NCI-H146 treated with DMSO at 0.1 percent for 48 hours (cell line): ENCODE results near the gene HOXA5.

Experiments
- DNase-seq: peaks from one replicate; lab custom pipeline; 2025; ENCODE audit not compliant: unreplicated experiment; lab: John Stamatoyannopoulos, UW

HOXA5 gene

DNA sequence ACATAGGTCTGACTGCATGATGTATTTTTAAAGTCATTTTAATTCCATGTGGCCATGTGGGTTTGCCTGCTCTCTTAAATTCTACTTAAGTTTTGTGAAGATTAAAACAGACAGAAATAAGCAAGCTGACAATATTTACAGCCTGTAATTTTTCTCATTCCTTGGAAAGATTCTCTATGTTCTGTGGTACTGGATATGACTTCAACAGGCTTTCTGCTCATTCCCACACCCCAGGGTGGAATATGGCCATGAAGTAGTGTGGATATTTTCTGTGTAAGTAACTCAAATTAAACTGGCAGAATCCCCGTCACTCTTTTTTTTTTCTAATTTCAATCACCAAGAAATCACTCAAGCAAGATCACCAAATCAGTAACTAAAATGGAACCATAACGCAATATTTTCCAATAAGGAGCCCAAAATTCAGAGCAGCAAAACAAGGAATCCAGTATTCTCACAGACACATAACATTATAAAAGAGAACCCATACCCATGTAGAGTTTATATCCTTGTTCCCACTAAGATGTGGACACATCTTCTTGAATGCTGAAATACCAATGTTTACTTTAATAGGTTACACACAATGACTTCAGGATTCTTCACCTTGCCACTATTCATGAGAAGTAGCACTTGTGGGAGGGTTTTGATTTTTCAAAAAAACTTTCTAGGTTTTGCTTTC lies 5.7 kb downstream of the HOXA5 start:
- no peak for DNase-seq

DNA sequence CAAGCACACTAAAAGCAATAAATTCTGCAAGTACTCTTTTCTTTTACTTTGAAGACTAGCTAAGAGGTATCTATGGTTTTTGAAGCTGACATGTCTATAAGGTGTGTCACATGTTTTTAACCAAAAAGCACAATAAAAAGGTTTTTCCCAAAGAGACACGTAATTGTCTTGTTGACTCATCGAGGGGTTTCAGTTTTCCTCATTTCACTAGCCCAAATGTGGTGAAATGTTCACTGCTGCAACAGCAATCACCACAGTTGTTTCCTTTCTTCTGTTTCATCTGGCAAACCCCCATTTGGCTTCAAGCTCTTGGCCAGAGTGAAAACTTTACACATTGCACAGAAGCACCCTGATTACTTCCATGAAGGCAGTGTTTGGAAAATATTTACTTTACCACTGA lies 9.1 kb downstream of the HOXA5 start:
- DNase-seq: no peak

DNA sequence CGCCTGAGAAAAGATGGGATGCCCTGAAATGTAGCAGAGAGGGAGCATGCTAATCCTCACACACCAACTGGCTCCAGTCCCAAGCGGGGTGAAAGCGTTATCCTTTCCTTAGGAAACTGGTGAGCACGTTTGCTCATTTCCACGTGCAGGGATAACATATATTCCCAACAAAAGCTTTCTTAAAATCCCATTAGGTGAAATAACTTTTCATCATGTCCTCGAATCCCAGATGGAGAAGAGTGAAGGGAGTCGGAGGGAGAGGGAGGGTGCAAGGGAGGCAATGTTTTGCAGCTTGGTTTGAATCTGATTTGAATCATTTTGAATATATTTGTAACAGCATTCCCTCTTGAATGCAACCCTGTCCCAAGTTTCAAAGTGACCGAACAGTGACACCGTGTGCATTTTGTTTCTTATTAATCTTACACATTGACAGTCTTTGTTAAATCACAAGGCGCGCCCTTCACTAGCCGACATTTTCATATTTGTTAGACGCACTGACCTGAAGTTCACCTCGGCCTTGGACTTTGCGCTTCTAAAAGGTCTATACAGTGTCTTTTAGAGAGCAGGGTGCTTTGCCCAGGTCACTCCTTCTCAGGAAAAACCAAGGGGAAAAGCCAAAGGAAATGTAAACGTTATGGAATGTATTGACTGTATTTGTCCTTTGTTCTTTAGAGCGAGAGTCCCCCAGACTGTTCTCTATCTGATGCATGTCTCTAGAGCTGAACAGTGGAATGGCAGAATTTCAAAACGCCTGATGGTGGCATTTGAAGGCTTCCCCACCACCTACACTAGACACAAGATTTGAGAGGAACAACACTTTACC lies 9.9 kb downstream of the HOXA5 start:
- no peak for DNase-seq

DNA sequence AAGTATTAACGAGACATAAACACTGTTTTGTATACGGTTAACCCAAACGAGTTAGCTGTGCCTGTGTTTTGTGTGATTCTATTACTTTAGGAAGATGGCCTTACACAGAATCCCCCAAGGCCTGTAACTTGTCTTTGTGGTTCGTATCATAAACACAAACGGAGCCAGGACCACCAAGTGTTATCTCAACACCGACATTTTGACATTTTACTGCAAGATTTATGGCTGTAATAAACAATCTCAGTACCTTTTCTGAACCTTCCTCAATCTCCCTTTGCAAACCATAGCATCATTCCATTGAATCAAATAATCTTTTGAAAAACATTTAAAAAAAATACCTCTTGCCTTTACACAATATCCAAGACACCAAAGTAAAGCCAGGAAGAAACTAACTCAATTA lies 10.5 kb downstream of the HOXA5 start:
- no peak for DNase-seq

DNA sequence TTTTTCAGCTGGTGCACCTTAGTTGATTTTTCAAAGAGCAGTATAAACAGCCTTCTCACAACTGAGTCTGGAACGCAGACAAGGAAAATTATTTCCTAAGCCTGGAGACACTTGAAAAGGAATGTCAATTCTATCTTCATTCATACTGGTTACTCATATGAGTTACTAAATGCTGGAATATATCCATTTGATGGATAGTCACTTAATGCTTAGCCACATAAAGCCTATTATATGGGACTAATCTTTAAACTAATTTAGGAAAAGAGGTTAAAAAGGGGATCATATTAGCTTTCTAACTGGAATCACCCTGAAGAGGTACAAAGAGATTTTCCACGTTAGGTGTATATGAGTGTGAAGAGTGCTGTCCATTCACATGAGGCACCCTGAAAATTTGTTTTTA lies 11.3 kb downstream of the HOXA5 start:
- DNase-seq: no peak

DNA sequence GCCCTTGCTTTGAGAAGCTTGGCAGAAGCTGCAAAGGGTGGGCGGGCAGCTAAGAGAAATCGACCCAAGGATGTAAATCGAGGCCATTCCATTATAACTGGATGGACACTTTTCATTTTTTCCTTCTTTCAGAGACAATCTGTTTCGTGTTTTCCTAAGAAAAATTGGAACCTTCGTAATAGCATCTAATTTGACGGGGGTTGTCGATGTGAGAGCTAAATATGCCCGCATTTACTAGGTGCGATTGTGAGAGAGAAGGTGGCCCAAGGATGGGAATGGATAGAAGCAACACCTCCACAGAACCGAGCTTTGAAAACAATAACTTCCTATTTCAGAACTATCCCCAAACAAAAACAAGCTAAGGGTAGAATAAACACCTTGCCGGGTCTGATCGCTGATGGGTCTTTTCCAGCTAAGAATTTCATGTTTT lies 12.1 kb downstream of the HOXA5 start:
- DNase-seq: no peak

DNA sequence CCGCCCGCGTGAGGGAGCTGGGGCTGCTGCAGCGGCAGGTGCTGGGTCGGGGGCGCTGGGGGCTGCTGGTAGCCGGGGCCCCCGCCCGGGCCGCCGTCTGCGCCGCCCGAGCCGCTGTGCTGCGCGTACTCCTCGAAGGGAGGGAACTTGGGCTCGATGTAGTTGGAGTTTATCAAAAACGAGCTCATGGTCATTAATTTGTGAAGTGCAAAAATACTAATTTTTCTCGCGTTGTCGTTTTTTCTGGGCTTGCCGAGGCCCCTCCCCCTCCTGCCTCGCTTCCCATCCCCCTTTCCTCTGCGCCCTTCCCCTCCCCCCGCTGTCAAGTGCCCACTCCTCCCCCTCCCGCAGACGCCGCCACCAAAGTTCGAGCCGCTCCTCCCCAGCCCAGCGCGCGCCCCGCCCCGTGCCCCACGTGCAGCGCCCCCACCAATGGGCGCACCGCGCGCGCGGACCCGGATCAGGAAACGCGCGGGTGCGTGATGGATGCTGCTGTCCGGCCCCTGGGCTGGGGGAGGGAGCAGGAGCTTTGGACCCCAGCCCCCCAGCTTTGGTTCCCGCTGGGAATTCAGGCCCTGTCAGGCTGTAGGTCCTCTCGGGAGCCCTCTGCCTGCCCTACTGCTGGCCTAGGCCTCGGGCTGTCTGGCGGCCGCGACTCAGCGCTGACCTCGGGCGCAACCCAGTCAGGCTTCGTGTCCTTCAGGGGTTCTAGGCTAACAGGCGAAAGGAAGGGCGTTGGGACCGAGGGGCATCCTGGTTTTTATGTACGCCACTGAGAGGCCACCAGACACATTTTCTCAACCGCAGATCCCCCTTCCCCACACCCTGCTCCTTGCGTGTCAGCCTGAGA lies 12.7 kb downstream of the HOXA5 start, which contains the start of gene HOXA4:
HOXA4 (minus strand) TSS at position 218 of the 850 bp plus-strand sequence; CDS start at position 194, 24 bp downstream.
- no peak for DNase-seq

DNA sequence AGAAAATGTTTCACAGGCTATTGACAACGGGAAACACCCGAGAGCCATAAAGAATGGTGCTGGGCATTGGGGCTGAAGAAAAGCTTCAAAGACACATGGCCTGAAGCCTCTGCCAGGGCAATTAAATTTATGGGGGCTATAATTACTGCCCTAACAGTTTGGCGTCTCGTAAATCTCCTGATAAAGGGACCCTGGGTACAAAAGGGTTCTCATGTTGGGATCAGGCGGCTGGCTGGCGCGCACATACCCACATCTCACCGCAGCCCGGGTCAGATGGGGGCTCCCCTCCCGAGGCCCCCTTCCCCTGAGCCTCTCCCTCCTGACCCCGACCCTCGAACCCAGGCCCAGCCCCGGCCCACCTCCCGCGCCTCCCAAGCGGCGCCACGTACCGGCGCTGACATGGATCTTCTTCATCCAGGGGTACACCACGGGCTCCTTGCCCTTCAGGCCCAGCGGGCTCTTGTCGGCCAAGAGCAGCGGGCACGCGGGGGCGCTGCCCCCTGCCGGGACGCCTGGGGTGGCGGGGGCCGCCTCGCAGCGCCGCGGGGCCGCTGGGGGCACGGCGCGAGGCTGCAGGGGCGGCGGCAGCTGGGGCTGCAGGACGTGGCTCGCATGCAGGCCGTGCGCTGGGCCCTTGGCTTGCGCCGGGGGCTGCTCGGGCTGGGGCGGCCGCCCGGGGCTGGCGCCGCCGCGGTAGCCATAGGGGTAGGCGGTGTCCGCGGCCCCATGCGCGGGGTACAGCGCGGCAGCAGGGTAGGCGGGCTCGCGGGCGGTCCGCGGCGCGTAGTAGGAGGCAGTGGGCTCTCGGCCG lies 13.5 kb downstream of the HOXA5 start:
- DNase-seq: no peak

DNA sequence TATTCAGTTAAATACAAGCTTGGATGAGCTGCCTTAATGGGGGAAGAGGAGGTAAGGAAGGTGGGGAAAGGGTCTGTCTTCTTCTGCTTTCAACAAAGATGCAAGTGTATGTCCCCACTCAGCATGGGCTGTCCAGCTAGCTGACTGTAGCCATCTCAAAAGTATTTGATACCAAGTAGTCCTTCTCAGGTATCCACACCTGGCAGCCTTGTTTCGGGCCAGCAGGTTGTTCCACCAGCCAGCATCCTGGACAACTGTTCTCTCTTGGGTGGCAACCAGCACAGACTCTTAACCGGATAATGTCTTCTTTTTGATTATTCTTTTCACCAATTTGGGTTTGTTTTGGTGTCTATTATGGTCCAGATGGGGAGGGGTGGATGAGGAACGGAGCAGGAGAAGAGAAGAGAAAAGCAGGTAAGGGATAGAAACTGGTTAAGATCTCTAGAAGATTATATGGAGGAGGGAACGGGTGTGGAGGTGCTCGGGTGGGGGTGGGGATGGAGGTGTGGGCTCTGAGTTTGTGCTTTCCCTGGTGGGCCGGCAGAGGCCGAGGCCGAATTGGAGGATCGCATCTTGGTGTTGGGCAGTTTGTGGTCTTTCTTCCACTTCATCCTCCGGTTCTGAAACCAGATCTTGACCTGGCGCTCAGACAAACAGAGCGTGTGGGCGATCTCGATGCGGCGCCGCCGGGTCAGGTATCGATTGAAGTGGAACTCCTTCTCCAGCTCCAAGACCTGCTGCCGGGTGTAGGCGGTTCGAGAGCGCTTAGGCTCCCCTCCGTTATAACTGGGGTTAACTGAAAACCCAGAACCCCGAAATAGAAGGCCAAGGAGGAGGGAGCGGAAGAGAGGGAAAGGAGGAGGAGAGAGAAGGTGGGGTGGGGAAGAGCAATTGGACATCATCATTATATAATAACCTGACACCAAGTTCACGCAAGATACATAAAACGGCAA lies 14.4 kb downstream of the HOXA5 start:
- no peak for DNase-seq

DNA sequence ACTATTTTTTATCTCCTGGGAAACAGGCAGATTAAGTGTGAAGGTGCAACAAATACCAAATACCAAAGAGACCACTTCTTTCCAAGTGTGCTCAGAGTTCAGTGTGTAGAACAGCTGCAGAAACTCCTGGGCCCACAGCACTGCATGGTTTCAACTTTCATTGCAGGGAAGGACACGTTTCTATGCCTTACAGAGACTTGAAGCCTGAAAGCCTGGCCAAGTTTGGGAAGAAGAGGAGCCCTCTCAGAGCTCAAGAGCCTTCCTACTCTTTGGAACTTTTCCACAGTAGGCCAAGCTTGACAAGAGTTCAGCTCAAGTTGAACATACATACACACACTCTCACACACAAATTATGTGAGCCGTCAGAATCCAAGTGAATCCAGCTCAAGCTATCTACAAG lies 15.4 kb downstream of the HOXA5 start:
- DNase-seq: no peak

DNA sequence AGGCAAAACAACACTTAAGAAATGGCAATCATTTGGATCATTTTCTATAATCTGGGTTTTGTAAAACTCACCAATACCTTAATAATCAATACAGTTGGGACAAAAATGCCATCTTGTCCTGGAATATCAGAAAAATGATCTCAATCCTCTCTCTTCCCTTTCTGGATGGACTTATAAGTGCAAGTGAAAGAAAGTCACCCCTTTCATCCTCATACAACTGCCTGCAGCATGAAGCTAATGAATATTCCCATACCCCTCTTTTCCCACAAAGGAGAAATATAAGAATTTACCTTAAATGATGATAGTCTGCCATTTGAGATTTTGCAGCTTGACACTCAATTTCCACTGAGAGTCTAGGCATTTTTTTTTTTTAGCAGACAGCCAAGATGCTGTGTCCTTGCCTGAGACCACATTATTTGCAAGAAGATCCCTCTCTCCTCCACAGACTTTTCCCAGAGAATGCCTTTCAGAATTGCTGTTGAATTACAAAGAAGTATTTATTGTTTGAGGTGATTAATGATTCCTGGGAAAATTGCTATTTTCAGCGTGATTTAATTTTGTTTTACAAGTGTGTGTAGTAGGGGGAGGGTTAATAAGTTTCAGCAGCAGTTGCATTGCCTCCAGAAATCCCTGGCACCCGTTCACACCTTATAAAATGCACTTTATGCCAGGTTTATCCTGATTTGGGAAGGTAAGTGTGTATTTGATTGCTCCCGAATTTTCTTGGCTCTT lies 16.7 kb downstream of the HOXA5 start:
- DNase-seq: no peak

DNA sequence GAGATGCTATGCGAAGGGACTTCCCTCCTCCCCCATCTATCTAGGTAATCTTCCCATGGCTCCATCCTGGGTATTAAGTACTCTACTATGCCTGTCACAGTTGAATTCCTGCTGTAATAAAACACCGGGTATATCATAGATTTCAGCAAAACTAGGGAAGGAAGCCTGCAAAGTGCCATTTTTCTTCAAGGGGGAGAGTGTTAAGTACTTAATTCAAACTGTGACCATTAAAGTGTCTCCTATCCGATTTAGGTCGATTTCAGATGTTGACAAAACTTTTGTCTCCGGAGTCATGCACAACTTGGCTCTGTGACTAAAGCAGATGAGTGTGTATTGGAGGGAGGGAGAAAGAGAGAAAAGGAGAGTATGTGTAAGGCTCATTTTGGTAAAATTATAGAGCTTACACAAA lies 17.5 kb downstream of the HOXA5 start:
- no peak for DNase-seq

DNA sequence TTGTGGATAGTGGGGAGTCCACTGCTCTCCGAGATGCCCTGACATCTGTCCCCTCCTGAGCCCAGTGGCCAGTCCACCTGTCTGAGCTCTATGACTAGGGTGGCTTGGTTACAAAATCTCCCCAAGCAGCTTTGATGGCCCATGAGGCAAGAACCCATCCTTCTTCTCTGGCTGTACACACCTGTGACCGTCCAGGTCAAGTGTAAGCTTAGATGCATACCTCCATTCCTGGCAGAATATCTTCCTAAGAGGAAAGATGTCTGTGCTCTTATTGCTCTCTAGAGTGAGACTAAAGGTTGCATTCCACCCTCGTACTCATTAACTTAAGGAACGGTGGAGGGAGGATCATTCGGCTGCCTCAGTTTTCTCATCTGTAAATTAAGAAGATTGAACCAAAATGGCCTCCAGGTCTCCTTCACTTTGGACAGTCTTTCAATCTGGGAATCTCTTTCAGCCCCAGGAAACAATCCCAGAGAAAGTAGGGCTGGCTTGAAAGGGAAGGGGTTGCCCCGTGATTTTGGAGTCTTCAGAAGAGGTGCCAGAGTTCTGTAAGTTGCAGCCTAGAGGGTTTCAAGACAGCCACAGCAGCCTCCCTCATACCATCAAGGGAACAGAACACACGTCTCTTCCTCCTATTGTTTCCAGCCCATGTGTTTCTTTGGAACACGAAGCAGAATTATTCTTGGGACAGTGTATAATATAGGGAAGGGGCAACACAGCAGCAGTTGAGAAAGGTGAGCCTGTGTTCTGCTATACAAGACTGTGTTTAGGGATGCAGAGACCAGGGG lies 18.4 kb downstream of the HOXA5 start:
- DNase-seq: no peak

DNA sequence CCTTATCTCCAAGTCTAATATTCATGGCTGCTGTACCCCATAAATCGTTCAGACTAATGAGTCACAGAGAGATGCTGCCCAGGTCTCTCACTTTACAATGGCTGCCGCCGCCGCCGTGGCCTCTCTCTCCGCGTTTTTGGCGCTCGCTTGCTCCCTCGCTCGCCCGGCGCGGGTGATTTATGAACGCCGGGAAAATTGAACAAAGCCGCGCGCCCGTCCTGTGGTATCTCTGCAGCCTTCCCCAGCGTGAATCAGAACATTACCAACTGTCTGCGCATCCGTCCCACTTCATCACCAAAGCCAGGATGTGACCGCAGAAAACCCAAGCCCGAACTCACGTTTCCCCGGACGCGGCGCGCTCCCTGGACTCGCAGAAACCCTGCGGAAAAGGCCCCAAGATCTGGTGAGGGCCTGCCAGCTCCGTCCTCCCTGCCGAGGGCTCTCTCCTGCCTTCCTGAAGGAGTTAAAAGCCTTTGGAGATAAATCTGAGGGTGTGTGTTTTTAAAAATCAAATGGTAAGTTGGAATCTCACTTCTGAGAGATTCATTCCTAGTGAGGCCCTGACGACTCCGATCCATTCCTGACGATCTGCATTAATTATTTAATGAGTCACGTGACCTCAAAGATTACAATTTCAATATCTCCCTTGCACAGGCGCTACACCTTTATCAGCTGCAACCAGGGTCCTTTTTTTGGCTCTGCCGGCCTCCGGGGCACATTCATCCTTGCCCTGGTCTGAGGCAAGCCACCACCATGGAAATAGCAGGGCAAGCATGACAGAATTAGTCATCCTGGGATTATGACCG lies 19.2 kb downstream of the HOXA5 start:
- no peak for DNase-seq

DNA sequence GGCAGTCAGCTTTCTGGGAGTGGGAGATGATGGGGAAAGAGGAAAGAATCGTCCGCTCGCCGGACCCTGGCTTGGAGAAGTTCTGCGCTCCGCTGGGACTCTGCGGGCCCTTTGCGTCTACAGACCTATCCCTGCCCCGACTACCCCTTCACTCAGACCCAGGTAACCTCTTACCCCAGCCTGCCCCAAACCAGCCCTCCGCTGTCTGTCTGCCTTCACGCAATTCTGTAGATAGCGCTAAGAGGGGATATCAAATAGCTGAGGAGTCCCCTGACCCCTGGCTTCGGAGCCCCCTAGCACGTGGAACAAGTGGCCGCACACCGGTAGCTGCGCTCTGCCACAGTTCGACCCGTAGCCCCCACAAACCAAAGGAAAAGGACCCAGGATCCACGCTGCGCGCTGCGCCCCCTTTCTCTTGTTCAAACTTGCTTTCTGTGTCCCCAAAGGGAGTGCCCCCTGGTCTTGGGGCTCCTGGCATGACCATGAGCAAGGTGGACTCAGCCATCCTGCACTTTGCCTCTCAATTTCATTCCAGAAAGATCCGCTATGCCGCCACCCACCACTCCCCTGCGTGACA lies 19.9 kb downstream of the HOXA5 start:
- no peak for DNase-seq

DNA sequence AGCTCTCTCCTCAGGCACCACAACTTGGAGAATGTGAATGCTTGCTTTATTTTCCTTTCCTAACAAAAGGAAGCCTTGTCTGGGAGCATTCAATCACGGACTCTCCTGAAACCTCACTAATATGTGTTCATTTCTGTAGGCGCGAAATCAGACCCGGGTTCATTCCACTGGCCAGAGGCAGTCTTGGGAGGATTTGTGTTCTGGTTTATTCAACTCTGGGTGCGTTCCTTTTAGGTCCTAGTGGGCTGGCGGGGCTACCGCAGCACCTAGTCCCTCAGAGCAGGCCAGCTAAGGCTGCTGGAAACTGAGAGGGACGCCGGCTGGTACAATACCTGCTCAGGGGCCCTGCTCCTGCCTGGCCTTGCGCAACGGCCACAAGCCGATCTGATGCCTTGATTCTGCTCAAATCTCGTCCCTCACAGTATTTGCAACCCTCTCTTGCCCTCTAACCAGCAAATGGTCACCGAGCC lies 20.4 kb downstream of the HOXA5 start:
- DNase-seq: no peak
